ENCODE data around the gene MAPKAPK2.

The MAPKAPK2 gene

DNA sequence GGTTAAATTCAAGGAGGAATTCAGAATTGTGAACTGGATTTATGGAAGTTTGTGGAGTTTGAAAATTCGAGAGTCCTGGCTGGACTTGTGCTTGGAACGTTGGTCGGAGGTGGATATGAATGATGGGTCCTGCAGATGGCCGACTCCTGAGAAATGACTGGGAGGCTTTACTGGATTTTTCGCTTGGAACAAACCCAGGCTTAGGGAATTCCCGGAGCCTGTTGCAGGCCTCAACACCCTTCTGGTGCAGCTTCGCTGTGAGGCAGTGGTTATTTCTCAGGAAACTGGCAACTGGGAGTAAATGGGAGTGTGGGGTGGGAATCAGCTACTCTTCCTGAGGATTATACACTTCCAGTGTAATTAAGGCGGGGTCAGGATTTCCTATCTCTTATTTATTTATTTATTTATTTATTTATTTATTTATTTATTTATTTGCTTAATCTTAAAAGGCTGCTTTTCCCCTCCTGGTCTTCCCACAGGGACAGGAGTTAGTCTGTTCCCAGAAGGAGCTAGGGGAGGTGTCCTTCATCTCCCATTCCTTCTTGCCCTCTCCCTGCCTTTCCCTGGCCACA, 21.1 kb downstream of the MAPKAPK2 start:
- DNase-seq, result peak; percentile 26

- DNase-seq, result peak; percentile 54
These were observed 21.6 kb downstream of the MAPKAPK2 start for GRCh38 chr1:206706298-206706791.

DNA sequence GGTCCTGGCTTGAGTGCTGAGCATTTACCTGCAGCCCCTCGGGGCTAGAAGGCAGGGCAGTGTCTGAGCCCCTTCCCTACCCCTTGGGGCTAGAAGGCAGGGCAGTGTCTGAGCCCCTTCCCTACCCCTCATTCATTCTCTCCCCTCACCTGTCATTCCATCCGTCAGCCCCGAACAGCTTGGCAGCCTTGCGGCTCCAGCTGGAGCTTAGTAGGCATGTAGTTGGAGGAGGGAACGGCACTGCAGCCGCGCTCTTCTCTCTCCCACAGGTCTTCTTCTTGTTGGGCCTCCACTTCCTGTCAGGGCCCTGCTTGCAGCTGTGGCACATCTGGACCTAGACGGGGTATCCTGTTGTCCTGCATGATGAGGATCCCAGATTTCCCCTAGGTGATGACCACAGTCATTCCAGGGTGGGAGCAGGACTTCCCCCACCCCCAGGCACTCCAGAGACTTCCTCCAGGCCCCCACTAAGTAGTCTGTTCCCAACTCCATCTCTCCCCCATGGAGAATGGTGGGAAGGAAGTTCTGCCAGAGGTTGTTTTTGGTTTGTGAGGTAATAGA, 22.2 kb downstream of the MAPKAPK2 start:
- DNase-seq, result no peak

DNA sequence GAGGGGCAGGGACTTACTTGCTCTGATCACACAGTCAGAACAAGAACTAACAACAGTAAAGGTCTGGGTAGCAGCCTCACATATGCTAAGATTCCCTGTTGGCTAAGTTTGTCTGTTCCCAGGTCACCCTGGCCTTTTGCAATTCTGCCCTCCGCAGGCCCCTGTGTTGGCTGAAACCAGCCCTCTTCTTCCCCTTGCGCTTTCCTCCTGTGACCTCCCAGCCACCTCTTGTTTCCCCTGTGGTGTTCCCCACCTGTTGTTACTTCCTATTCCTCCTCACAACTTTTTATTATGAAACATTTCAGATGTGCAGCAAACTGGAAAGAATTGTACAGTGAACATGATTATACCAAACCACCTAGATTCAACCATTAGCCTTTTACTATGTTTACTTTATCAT, 23.4 kb downstream of the MAPKAPK2 start:
- no peak for DNase-seq

GRCh38 chr1:206708882-206709281, 24.2 kb downstream of the MAPKAPK2 start:
- DNase-seq, result no peak

- no peak for DNase-seq
These were observed 24.6 kb downstream of the MAPKAPK2 start for GRCh38 chr1:206709322-206709721.

DNA sequence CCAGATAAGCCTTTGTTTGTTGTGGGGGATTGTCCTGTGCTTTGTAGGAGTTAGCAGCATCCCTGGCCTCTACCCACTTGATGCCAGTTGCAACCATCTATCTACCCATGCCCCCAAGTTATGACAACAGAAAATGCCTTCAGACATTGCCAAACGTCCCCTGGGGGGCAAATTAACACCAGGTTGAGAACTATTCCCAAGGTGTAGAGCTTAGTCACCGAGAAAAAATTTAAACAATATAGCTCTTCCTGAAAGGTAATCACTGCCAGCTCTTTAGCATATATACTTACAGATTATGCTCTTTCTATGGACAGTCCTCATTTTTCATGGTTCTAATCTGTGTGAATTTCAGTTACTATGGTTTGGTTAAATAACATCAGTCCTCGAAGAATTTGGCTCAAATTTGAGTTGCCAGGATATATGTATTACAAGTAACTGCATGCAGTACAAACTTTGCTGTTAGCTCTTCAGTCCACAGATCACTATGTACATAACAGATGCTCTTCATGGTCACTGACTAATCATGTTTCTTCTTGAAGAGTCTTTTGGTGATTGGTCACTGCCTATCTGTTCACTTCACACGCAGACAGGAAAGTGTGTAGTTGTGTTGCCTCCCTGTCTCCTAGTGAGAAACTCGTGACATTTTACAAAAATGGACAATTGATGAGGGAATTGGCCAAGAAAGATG, 25.2 kb downstream of the MAPKAPK2 start:
- DNase-seq, result no peak

- DNase-seq, result no peak
These were observed 25.7 kb downstream of the MAPKAPK2 start for GRCh38 chr1:206710460-206710823.

DNA sequence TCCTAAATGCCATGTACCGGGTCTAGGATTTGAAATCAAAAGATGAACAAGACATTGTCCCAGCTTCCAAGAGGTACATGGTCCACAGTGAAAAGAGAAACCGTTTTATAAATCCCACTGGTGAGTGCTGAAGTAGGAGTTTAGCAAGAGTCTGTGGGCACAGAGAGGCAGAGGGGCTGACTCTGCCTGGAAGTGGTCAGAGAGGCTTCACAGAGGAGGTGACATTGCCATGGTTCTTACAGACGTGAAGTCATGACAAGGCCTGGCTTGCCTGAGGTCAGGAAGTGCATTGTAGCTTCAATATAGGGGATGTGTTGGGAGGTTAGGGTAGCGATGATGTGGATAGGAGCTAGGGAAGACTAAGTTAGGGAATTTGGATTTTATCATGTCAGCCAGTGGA, 28.4 kb downstream of the MAPKAPK2 start:
- no peak for DNase-seq

GRCh38 chr1:206713910-206714312, 29.2 kb downstream of the MAPKAPK2 start:
- no peak for DNase-seq

GRCh38 chr1:206714331-206715058, 29.8 kb downstream of the MAPKAPK2 start:
- peak; percentile 34 for DNase-seq

DNA sequence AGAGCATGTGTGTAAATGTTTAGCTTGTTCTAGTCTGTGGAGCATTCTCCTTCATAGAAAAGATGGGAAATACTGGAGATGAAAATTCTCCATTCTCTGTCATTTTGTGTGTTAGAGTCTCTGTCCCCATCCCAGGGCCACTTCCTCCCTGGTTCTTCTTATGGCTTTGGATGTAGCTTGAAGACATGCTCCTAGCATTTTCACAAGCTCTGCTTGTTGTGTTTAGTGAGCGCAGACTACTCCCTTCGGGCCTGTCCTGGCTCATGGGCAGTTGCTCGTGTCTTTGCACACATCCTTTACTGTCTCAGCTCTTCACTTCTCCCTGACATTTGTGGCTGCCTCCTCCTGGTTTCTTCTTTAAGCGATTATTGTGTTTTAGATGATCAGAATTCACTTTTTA, 30.4 kb downstream of the MAPKAPK2 start:
- DNase-seq, result no peak

DNA sequence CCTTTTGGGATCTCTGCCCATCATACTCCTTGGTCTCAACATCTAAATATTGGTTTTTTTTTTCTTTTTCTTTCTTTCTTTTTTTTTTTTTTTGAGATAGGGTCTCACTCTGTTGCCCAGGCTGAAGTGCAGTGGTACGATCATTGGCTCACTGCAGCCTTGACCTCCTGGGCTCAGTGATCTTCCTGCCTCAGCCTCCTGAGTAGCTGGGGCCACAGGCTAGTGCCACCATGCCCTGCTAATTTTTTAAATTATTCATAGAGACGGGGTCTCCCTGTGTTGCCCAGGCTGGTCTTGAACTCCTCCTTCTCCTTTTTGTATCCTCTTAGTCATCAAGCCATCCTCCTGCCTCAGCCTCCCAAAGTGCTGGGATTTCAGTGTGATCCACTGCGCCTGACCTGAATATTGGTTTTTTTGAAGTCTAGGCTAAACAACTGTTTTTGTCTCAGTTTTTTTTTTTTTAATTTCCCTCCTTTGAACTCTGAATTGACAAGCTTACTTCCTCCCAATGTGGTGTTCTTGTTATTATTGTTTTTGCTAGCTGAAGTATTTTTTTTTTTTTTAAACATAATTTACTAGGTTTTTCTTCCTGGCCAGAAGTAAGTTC, 30.9 kb downstream of the MAPKAPK2 start:
- no peak for DNase-seq

GRCh38 chr1:206716159-206716869, 31.6 kb downstream of the MAPKAPK2 start:
- no peak for DNase-seq

- no peak for DNase-seq
These were observed 32.4 kb downstream of the MAPKAPK2 start for GRCh38 chr1:206716870-206717673.

DNA sequence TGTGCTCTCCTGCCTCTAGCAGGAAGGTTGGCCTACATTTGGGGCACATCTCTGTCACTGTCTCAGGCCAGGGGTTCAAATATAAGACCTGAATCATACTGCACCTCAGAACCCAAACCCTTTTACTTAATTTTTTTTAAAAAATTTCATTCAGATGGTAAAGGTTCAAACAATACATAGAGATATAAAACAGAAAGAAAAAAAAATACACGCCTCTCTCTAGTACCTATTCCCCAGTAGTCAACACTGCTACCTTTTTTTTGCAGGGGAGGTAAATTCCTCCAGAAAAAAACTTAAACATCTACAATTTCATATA, 32.9 kb downstream of the MAPKAPK2 start:
- no peak for DNase-seq

DNA sequence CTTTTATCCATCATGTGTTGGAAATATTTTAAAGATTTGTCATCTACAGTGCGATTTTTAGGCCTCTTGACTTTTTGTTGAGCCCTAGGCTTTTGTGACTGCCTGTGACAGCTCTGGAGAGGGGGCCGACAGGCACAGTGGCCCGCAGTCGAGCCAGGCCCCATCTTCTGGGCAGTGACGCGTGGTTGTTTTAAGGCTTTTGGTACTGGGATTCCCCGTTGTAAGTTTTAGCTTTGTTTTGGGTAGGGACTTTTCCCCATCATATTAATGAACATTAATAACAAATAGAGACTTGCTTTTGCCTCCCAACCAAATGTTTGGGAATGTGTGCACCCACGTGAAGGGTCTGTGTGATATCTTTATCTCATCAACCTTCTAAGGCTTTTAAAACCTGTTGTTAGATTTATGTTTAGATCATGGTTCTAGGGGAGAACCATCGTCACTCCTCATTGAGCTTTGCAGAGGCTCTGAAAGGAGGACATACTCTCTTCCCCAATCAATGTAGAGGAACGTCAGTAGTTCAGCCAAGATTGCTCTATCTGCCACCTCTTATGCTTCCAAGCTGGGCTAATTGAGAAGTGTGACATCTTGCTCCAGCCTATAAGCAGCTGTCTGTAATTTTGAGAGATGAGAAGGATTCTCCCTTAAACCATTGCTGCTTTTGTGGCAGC, 34.6 kb downstream of the MAPKAPK2 start:
- DNase-seq, result no peak

GRCh38 chr1:206721454-206721853, 36.7 kb downstream of the MAPKAPK2 start:
- no peak for DNase-seq

- no peak for DNase-seq
These were observed 38.2 kb downstream of the MAPKAPK2 start for GRCh38 chr1:206722751-206723461.

GRCh38 chr1:206723462-206723804, 38.7 kb downstream of the MAPKAPK2 start:
- no peak for DNase-seq
